HepG2 (cell line): ENCODE results near the gene H6PD. TPM values are rescaled to one million over a fixed set of nuclear protein-coding genes. Genes with fewer than 3 reads are reported as not detected.

Experiments used
- ATAC-seq: fragments of 200-7000 bp; cut with Tn5 transposase; 3 replicates; pipeline ENCODE4 v1.9.1; 2020; ENCODE audit warnings: mild to moderate bottlenecking, moderate library complexity
- BruUV-seq: library from RNA; stranded (reverse); fragments of 400-500 nt; replicated peaks from 2 replicates; lab custom pipeline; 2021; lab: Mats Ljungman, UMichigan
- CTCF ChIA-PET: fragments of 300-600 bp; formaldehyde crosslinking; extraction: SDS; loops from one replicate; lab custom pipeline; 2021; ENCODE audit warnings: low total read pairs, inconsistent platforms, low intra/inter-chr PET ratio; lab: Yijun Ruan, JAX
- POLR2A ChIA-PET: fragments of 350-600 bp; sonication (Branson Sonifier 250); formaldehyde crosslinking; loops from one replicate; lab custom pipeline; 2020; ENCODE audit warnings: antibody characterized with exemption, inconsistent platforms; lab: Yijun Ruan, JAX
- DNase-seq: peaks from one replicate; pipeline ENCODE4 v3.0.0-alpha.2; 2015; ENCODE audit warnings: low spot score
- FAIRE-seq: peaks from 3 replicates; lab custom pipeline; 2011; peaks lifted over from hg19 to GRCh38; lab: Jason Lieb, UNC
- H2AFZ ChIP-seq: one replicate; pipeline ENCODE4 v1.6.1; 2011; ENCODE audit warnings: low read length, inconsistent platforms
- H3K27ac ChIP-seq: fragments of 300-600 bp; 3 replicates; pipeline ENCODE4 v1.8.0; 2011; ENCODE audit warnings: mixed run types, mild to moderate bottlenecking, mixed read lengths, low read length, inconsistent platforms; ENCODE audit not compliant: insufficient read depth; ENCODE audit errors: extremely low read length
- H3K27me3 ChIP-seq, 2 experiments: fragments of 200-600 bp in 1 of 2; 2 replicates in 1 of 2; 3 replicates in 1 of 2; pipeline versions ENCODE4 v1.6.0 to v1.8.0; 2011; ENCODE audit warnings: low read length in 2 of 2, mild to moderate bottlenecking in 2 of 2, moderate library complexity in 2 of 2, inconsistent platforms in 1 of 2; ENCODE audit not compliant: insufficient read depth in 2 of 2, control insufficient read depth in 1 of 2
- H3K36me3 ChIP-seq, 2 experiments: fragments of 200-600 bp in 1 of 2; replicated peaks in 1 of 2; 2 replicates in 1 of 2; 3 replicates in 1 of 2; pipeline versions ENCODE4 v1.5.1 to v1.8.0; 2011; ENCODE audit warnings: low read length in 2 of 2, inconsistent platforms in 1 of 2; ENCODE audit not compliant: insufficient read depth in 2 of 2, control insufficient read depth in 1 of 2
- H3K4me1 ChIP-seq: 2 replicates; pipeline ENCODE4 v1.5.1; 2012; ENCODE audit warnings: low read length, inconsistent platforms; ENCODE audit not compliant: insufficient read depth
- H3K4me2 ChIP-seq: 2 replicates; pipeline ENCODE4 v1.6.0; 2011; ENCODE audit warnings: low read depth, low read length, inconsistent platforms
- H3K4me3 ChIP-seq, 3 experiments: fragments of 200-600 bp in 1 of 3; sonication (generic), shearing (Covaris generic) in 1 of 3; replicated peaks in 1 of 3; 2 replicates each; pipeline ENCODE4 v1.5.1; 2011 to 2016; ENCODE audit warnings: low read length in 3 of 3, inconsistent platforms in 2 of 3, low read depth in 2 of 3, mild to moderate bottlenecking in 2 of 3, control low read depth in 1 of 3, mixed read lengths in 1 of 3; ENCODE audit not compliant: insufficient read depth in 1 of 3
- H3K79me2 ChIP-seq: one replicate; pipeline ENCODE4 v1.6.1; 2011; ENCODE audit warnings: low read length, inconsistent platforms; ENCODE audit not compliant: insufficient read depth
- H3K9ac ChIP-seq: 2 replicates; pipeline ENCODE4 v1.6.0; 2011; ENCODE audit warnings: mild to moderate bottlenecking, low read depth, low read length, inconsistent platforms; ENCODE audit not compliant: insufficient read depth
- H3K9me3 ChIP-seq: 2 replicates; pipeline ENCODE4 v1.5.1; 2012; ENCODE audit warnings: mild to moderate bottlenecking, low read length
- H4K20me1 ChIP-seq: 2 replicates; pipeline ENCODE4 v1.6.0; 2011; ENCODE audit warnings: inconsistent platforms, mild to moderate bottlenecking, low read length, moderate library complexity; ENCODE audit not compliant: insufficient read depth
- RFX1 ChIP-seq: fragments of 450-650 bp; IDR thresholded peaks from 2 replicates; pipeline ENCODE4 v1.6.1; 2017
- SRSF4 ChIP-seq: fragments of 200-400 bp; formaldehyde crosslinking; IDR thresholded peaks from one replicate; pipeline ENCODE4 v1.6.1; 2018; ENCODE audit warnings: mild to moderate bottlenecking, low read depth, low read length, moderate library complexity; ENCODE audit not compliant: poor library complexity, severe bottlenecking
- ZNF773 ChIP-seq: sonication (generic); formaldehyde crosslinking; IDR thresholded peaks from 2 replicates; pipeline ENCODE4 v1.4.0; 2020; ENCODE audit warnings: missing genetic modification reagents, borderline replicate concordance
- WGBS: methylation state at CpG from one replicate; pipeline ENCODE4 v1.1.6; 2017; ENCODE audit warnings: low lambda C conversion rate; 5-methylcytosine and 5-hydroxymethylcytosine counted together
- in situ Hi-C: cut with HindIII; loops from 2 replicates; pipeline ENCODE4 v1.10.0; 2017; ENCODE audit warnings: low pct_unique_long_range_greater_than_20kb; ENCODE audit not compliant: extremely low pct_ligation_motif_present
- intact Hi-C: fragments of 100-400 bp; cut with micrococcal nuclease; formaldehyde crosslinking; loops from one replicate; pipeline ENCODE4 v1.10.0; 2022; ENCODE audit not compliant: unreplicated experiment
- polyA plus RNA-seq, 8 experiments: library from polyadenylated mRNA; depleted of rRNA in 3 of 8; stranded (reverse) in 7 of 8; unstranded in 1 of 8; fragments of >200 nt; fragmentation: Illumina TruSeq in 4 of 8; extraction: Trizol in 4 of 8; gene quantifications; 2 replicates each; pipeline versions ENCODE4 v1.2.1 to v1.2.3, GENCODE V29; 2011 to 2016; ENCODE audit warnings: low read depth in 4 of 8, missing spikeins in 1 of 8, mixed read lengths in 1 of 8; ENCODE audit not compliant: insufficient read depth in 1 of 8
- total RNA-seq, 5 experiments: library from RNA; depleted of rRNA; stranded (reverse); fragments of >200 nt; fragmentation: Illumina TruSeq; extraction: Trizol; gene quantifications; 2 replicates each; pipeline ENCODE4 v1.2.3, GENCODE V29; 2016; ENCODE audit warnings: low read depth in 1 of 5
- TF ChIP-seq, protein P1 (sequence below): IDR thresholded peaks from 2 replicates; pipeline ENCODE4 v1.6.1; 2012; ENCODE audit warnings: low read length, improper control_type of control experiment

The H6PD gene
- total and polyA plus RNA-seq, 2 of the 13 experiments (the other 11 are each of a cell fraction or from before 2014, with no cell fraction given), result 9.3 to 14.1 TPM

DNA sequence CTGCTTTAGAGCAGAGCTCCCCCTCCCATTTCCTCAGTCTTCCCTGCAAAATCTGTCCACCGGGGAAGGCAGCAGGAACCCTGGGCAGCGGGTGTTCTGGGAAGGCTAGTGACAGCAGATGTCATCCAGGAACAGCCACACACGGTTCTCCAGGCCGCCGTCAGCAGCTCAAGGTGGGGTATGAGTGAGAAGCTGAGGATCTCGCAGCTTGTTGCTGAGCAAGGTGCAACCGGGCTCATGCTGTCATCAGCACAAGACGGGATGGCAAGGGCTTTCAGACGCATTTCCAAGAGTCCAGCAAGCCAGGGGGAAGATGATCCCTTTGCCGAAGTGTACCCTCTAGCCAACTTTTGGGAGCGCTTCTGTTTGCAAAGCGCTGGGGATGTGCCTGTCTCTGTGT is 35.1 kb downstream of the H6PD start:
- FAIRE-seq, result no peak
- POLR2A ChIA-PET, result no interaction called here
- 92% methylated on average over 9 of the region's 12 CpGs for WGBS

More for the DNA sequence above, 35.1 kb downstream of the H6PD start:
- Histone ChIP-seq H3K9ac (no peak overlapping the region), H3K79me2 (no peaks in the 10 kb centered on the region)
- TF ChIP-seq ZNF773 (CRISPR knock-in tag), result no peak
- TF ChIP-seq, protein P1, sequence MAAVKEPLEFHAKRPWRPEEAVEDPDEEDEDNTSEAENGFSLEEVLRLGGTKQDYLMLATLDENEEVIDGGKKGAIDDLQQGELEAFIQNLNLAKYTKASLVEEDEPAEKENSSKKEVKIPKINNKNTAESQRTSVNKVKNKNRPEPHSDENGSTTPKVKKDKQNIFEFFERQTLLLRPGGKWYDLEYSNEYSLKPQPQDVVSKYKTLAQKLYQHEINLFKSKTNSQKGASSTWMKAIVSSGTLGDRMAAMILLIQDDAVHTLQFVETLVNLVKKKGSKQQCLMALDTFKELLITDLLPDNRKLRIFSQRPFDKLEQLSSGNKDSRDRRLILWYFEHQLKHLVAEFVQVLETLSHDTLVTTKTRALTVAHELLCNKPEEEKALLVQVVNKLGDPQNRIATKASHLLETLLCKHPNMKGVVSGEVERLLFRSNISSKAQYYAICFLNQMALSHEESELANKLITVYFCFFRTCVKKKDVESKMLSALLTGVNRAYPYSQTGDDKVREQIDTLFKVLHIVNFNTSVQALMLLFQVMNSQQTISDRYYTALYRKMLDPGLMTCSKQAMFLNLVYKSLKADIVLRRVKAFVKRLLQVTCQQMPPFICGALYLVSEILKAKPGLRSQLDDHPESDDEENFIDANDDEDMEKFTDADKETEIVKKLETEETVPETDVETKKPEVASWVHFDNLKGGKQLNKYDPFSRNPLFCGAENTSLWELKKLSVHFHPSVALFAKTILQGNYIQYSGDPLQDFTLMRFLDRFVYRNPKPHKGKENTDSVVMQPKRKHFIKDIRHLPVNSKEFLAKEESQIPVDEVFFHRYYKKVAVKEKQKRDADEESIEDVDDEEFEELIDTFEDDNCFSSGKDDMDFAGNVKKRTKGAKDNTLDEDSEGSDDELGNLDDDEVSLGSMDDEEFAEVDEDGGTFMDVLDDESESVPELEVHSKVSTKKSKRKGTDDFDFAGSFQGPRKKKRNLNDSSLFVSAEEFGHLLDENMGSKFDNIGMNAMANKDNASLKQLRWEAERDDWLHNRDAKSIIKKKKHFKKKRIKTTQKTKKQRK, result no peak
- TF ChIP-seq SRSF4, result no peak
- no peak for TF ChIP-seq RFX1
- TF ChIP-seq, all 625 proteins: peak for 0
- Histone ChIP-seq H3K36me3 (no peaks in the 10 kb centered on the region), H3K4me3 (no peak overlapping the region), H3K9me3 (no peaks in the 10 kb centered on the region), H3K27me3 (no peaks in the 10 kb centered on the region), H4K20me1 (no peaks in the 10 kb centered on the region), H2AFZ (no peak overlapping the region), H3K4me2 (no peak overlapping the region), H3K27ac (no peak overlapping the region), H3K4me1 (no peaks in the 10 kb centered on the region; the same call in 1 of the 2 replicates)
- intact Hi-C loops, result no loop called here
- ATAC-seq (no peak), DNase-seq (no peak)
- in situ Hi-C loops, result no loop called here
- no TSS peak for BruUV-seq
- CTCF ChIA-PET, result no interaction called here
